Kidney epithelial cell (primary cell): ENCODE results near the gene ANKRD49. TPM values are rescaled to one million over a fixed set of nuclear protein-coding genes. Genes with fewer than 3 reads are reported as not detected.
A peak's percentile ranks its signal among the peaks of the same experiment; 100 is the strongest.

ENCODE experiments used
- DNase-seq: peaks from one replicate; pipeline ENCODE4 v3.0.0-alpha.2; 2010; ENCODE audit warnings: low read depth
- H3K27me3 ChIP-seq: 2 replicates; pipeline ENCODE4 v1.6.0; 2011; ENCODE audit warnings: low read length; ENCODE audit not compliant: control insufficient read depth, insufficient read depth
- H3K36me3 ChIP-seq: 2 replicates; pipeline ENCODE4 v1.5.1; 2011; ENCODE audit warnings: low read length; ENCODE audit not compliant: control insufficient read depth, insufficient read depth
- H3K4me3 ChIP-seq: 2 replicates; pipeline ENCODE4 v1.5.1; 2011; ENCODE audit warnings: low read depth, mild to moderate bottlenecking, control low read depth, low read length
- total RNA-seq: library from RNA; depleted of rRNA; stranded (reverse); fragments of >200 nt; gene quantifications from 2 replicates; pipeline ENCODE4 v1.2.3, GENCODE V29; 2015
- TF ChIP-seq, protein P1 (sequence below): IDR thresholded peaks from 2 replicates; pipeline ENCODE4 v1.5.1; 2011; ENCODE audit warnings: mild to moderate bottlenecking, moderate library complexity, low read length, control low read depth, inconsistent platforms; ENCODE audit not compliant: insufficient read depth, poor library complexity, severe bottlenecking

Gene ANKRD49
- total RNA-seq, 1 donor from 2014 or later: 16.7 TPM

DNA sequence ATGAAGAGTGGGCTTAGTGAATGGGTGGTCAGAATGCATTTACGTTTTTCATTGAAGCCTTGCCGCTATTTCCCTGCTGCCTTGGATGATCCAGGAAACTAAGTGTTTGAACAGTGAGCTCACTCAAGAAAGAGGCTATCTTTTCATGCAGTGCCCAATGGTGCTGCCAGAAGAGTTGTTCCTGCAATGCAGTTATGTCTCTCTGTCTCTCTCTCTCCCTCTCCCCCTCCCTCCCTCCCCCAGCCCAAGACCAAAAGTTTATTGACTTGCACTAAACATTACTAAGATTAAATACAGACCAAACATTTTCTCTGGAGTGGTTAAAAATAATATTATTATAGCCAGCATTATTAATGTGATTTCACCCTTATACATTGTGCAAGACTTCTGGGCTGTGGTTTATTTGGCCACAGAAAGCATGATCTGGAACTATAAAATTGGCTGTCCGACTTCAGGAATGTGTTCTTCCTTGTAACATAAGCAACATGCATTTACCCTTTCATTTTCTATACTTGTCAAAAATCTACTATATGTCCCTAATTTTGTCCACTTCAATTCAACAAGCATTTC lies 43.3 kb downstream of the ANKRD49 start:
- TF ChIP-seq, protein P1, sequence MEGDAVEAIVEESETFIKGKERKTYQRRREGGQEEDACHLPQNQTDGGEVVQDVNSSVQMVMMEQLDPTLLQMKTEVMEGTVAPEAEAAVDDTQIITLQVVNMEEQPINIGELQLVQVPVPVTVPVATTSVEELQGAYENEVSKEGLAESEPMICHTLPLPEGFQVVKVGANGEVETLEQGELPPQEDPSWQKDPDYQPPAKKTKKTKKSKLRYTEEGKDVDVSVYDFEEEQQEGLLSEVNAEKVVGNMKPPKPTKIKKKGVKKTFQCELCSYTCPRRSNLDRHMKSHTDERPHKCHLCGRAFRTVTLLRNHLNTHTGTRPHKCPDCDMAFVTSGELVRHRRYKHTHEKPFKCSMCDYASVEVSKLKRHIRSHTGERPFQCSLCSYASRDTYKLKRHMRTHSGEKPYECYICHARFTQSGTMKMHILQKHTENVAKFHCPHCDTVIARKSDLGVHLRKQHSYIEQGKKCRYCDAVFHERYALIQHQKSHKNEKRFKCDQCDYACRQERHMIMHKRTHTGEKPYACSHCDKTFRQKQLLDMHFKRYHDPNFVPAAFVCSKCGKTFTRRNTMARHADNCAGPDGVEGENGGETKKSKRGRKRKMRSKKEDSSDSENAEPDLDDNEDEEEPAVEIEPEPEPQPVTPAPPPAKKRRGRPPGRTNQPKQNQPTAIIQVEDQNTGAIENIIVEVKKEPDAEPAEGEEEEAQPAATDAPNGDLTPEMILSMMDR: no peak
- no peak overlapping the region for H3K4me3 ChIP-seq
- no peak for DNase-seq

DNA sequence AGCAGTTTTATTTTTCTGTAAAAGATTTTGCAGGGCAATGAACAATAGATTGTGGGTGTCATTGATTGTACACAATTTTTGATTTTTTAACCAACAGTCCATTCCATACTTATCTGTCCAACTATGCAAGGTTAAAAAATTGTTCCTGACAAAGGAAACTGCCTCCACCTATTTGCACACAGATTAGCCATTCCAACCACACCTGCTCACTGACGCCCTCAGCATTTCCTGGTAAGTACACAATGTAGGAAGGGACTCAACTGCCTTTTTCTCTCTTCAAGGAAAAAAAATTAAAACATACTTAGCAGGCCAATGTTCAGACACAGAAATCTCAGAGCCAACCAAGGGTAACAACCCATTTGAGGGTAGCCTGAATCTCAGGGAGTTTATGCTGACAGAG lies 45.6 kb downstream of the ANKRD49 start:
- TF ChIP-seq, protein P1: no peak
- DNase-seq: no peak
- Histone ChIP-seq H3K4me3 (no peak overlapping the region), H3K27me3 (no peaks in the 10 kb centered on the region), H3K36me3 (no peaks in the 10 kb centered on the region)

More for the DNA sequence above, 43.3 kb downstream of the ANKRD49 start:
- no peaks in the 10 kb centered on the region for H3K36me3 ChIP-seq
- no peaks in the 10 kb centered on the region for H3K27me3 ChIP-seq

DNA sequence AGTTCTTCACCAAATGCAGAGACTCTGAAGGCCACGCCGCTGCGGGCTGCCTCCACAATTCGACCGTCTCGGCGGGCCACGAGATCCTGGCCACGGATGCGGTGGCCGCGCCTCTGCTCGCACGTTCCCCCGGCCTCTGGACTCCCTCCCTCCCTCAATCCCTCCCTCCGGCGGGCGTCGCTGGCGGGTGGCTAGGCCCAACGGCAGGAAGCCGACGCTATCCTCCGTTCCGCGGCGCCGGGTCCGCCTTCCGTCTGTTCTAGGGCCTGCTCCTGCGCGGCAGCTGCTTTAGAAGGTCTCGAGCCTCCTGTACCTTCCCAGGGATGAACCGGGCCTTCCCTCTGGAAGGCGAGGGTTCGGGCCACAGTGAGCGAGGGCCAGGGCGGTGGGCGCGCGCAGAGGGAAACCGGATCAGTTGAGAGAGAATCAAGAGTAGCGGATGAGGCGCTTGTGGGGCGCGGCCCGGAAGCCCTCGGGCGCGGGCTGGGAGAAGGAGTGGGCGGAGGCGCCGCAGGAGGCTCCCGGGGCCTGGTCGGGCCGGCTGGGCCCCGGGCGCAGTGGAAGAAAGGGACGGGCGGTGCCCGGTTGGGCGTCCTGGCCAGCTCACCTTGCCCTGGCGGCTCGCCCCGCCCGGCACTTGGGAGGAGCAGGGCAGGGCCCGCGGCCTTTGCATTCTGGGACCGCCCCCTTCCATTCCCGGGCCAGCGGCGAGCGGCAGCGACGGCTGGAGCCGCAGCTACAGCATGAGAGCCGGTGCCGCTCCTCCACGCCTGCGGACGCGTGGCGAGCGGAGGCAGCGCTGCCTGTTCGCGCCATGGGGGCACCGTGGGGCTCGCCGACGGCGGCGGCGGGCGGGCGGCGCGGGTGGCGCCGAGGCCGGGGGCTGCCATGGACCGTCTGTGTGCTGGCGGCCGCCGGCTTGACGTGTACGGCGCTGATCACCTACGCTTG lies 50.2 kb downstream of the ANKRD49 start, which contains the start of gene FUT4:
Gene FUT4 (plus strand): TSS at position 227 of the 951 bp plus-strand sequence. CDS start 213 bp downstream, at position 440.
- DNase-seq: peak; percentile 43

DNA sequence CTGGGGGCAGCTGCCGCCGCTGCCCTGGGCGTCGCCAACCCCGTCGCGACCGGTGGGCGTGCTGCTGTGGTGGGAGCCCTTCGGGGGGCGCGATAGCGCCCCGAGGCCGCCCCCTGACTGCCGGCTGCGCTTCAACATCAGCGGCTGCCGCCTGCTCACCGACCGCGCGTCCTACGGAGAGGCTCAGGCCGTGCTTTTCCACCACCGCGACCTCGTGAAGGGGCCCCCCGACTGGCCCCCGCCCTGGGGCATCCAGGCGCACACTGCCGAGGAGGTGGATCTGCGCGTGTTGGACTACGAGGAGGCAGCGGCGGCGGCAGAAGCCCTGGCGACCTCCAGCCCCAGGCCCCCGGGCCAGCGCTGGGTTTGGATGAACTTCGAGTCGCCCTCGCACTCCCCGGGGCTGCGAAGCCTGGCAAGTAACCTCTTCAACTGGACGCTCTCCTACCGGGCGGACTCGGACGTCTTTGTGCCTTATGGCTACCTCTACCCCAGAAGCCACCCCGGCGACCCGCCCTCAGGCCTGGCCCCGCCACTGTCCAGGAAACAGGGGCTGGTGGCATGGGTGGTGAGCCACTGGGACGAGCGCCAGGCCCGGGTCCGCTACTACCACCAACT lies 51.0 kb downstream of the ANKRD49 start:
- Histone ChIP-seq H3K4me3 (peak overlapping the region; percentile 58), H3K36me3 (no peaks in the 10 kb centered on the region), H3K27me3 (no peaks in the 10 kb centered on the region)
- TF ChIP-seq, protein P1: no peak
- DNase-seq: no peak

More for the DNA sequence above, 50.2 kb downstream of the ANKRD49 start, which contains the start of gene FUT4:
- TF ChIP-seq, protein P1: no peak
- Histone ChIP-seq H3K4me3 (peak within 1 kb of the TSS; percentile 58), H3K36me3 (no peaks in the 10 kb centered on the region), H3K27me3 (no peaks in the 10 kb centered on the region)

DNA sequence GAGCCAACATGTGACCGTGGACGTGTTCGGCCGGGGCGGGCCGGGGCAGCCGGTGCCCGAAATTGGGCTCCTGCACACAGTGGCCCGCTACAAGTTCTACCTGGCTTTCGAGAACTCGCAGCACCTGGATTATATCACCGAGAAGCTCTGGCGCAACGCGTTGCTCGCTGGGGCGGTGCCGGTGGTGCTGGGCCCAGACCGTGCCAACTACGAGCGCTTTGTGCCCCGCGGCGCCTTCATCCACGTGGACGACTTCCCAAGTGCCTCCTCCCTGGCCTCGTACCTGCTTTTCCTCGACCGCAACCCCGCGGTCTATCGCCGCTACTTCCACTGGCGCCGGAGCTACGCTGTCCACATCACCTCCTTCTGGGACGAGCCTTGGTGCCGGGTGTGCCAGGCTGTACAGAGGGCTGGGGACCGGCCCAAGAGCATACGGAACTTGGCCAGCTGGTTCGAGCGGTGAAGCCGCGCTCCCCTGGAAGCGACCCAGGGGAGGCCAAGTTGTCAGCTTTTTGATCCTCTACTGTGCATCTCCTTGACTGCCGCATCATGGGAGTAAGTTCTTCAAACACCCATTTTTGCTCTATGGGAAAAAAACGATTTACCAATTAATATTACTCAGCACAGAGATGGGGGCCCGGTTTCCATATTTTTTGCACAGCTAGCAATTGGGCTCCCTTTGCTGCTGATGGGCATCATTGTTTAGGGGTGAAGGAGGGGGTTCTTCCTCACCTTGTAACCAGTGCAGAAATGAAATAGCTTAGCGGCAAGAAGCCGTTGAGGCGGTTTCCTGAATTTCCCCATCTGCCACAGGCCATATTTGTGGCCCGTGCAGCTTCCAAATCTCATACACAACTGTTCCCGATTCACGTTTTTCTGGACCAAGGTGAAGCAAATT lies 51.7 kb downstream of the ANKRD49 start:
- H3K4me3 ChIP-seq: peak overlapping the region; percentile 58
- no peaks in the 10 kb centered on the region for H3K27me3 ChIP-seq
- no peaks in the 10 kb centered on the region for H3K36me3 ChIP-seq
- no peak for DNase-seq
- TF ChIP-seq, protein P1: no peak
